HEK293 (cell line): Measurements from ENCODE around the gene IRS2.

Experiments used
- CTCF ChIA-PET: fragments of 350-600 bp; formaldehyde crosslinking; extraction: SDS; loops from one replicate; lab custom pipeline; 2021; ENCODE audit warnings: antibody characterized with exemption; lab: Yijun Ruan, JAX
- POLR2A ChIA-PET: fragments of 300-600 bp; formaldehyde crosslinking; extraction: SDS; loops from one replicate; lab custom pipeline; 2020; ENCODE audit warnings: antibody characterized with exemption, inconsistent platforms; lab: Yijun Ruan, JAX
- H3K27ac ChIP-seq: fragments of 200-500 bp; sonication (Bioruptor generic); 2 replicates; pipeline ENCODE4 v1.5.1; 2014; ENCODE audit warnings: low read depth, low read length, control low read depth, inconsistent platforms; ENCODE audit errors: extremely low read depth
- H3K36me3 ChIP-seq, 2 experiments: fragments of 200-500 bp in 1 of 2; sonication (Bioruptor generic) in 1 of 2; 1 replicate in 1 of 2; 2 replicates in 1 of 2; pipeline ENCODE4 v1.5.1; 2014 to 2017; ENCODE audit warnings: inconsistent platforms in 2 of 2, low read length in 2 of 2; ENCODE audit not compliant: control insufficient read depth in 2 of 2, insufficient read depth in 1 of 2
- H3K4me1 ChIP-seq: fragments of 200-500 bp; sonication (Bioruptor generic); 2 replicates; pipeline ENCODE4 v1.5.1; 2014; ENCODE audit warnings: mild to moderate bottlenecking, low read length, inconsistent platforms; ENCODE audit not compliant: control insufficient read depth, insufficient read depth
- H3K4me3 ChIP-seq: 2 replicates; pipeline ENCODE4 v1.5.1; 2011; ENCODE audit warnings: low read depth, mild to moderate bottlenecking, control low read depth, low read length, moderate library complexity
- H3K9me3 ChIP-seq: fragments of 200-500 bp; sonication (Bioruptor generic); 2 replicates; pipeline ENCODE4 v1.5.1; 2014; ENCODE audit warnings: low read depth, low read length, inconsistent platforms; ENCODE audit not compliant: control insufficient read depth, insufficient read depth
- GLIS1 ChIP-seq: fragments of 450-650 bp; formaldehyde crosslinking; IDR thresholded peaks from 2 replicates; pipeline ENCODE4 v1.5.1; 2016; ENCODE audit warnings: missing biosample characterization, missing genetic modification characterization
- KLF10 ChIP-seq: fragments of 450-650 bp; IDR thresholded peaks from 2 replicates; pipeline ENCODE4 v1.5.1; 2018; ENCODE audit warnings: missing biosample characterization, mild to moderate bottlenecking, missing genetic modification characterization
- PRDM1 ChIP-seq: fragments of 450-650 bp; formaldehyde crosslinking; IDR thresholded peaks from 2 replicates; pipeline ENCODE4; 2016; ENCODE audit warnings: missing biosample characterization, missing genetic modification characterization
- REPIN1 ChIP-seq: fragments of 450-650 bp; formaldehyde crosslinking; IDR thresholded peaks from 2 replicates; pipeline ENCODE4 v1.5.1; 2017; ENCODE audit warnings: missing biosample characterization, missing genetic modification characterization, low read depth
- YY1 ChIP-seq: fragments of 450-650 bp; formaldehyde crosslinking; IDR thresholded peaks from 2 replicates; pipeline ENCODE4 v1.5.1; 2018; ENCODE audit warnings: missing biosample characterization, missing genetic modification characterization
- ZBTB7A ChIP-seq: fragments of 450-650 bp; formaldehyde crosslinking; IDR thresholded peaks from 2 replicates; pipeline ENCODE4 v1.5.1; 2016; ENCODE audit warnings: low read depth, missing biosample characterization, missing genetic modification characterization
- ZNF37A ChIP-seq: fragments of 450-650 bp; IDR thresholded peaks from 2 replicates; pipeline ENCODE4 v1.5.1; 2018; ENCODE audit warnings: missing biosample characterization, missing genetic modification characterization
- ZNF521 ChIP-seq: fragments of 450-650 bp; formaldehyde crosslinking; IDR thresholded peaks from 2 replicates; pipeline ENCODE4 v1.5.1; 2017; ENCODE audit warnings: missing biosample characterization, mild to moderate bottlenecking, missing genetic modification characterization
- ZNF529 ChIP-seq: fragments of 450-650 bp; formaldehyde crosslinking; IDR thresholded peaks from 2 replicates; pipeline ENCODE4 v1.5.1; 2017; ENCODE audit warnings: missing genetic modification characterization, missing biosample characterization; ENCODE audit not compliant: insufficient replicate concordance
- ZNF624 ChIP-seq: fragments of 450-650 bp; formaldehyde crosslinking; IDR thresholded peaks from 2 replicates; pipeline ENCODE4 v1.5.1; 2017; ENCODE audit warnings: missing biosample characterization, missing genetic modification characterization
- ZNF629 ChIP-seq: fragments of 450-650 bp; formaldehyde crosslinking; IDR thresholded peaks from 2 replicates; pipeline ENCODE4 v1.5.1; 2017; ENCODE audit warnings: missing biosample characterization, missing genetic modification characterization
- ZNF747 ChIP-seq: fragments of 450-650 bp; formaldehyde crosslinking; IDR thresholded peaks from 2 replicates; pipeline ENCODE4 v1.5.1; 2016; ENCODE audit warnings: missing biosample characterization, missing genetic modification characterization
- TF ChIP-seq, protein P1 (sequence below): fragments of 450-650 bp; formaldehyde crosslinking; optimal IDR thresholded peaks from 2 replicates; pipeline ENCODE3; 2016; ENCODE audit warnings: missing biosample characterization, mild to moderate bottlenecking, missing genetic modification characterization
- TF ChIP-seq, protein P2 (sequence below): fragments of 450-650 bp; formaldehyde crosslinking; IDR thresholded peaks from 2 replicates; pipeline ENCODE4 v1.5.1; 2016; ENCODE audit warnings: missing biosample characterization, missing genetic modification characterization
- TF ChIP-seq, protein P3 (sequence below): fragments of 450-650 bp; formaldehyde crosslinking; IDR thresholded peaks from 2 replicates; pipeline ENCODE4 v1.5.1; 2016; ENCODE audit warnings: missing biosample characterization, missing genetic modification characterization, low read depth
- TF ChIP-seq, protein P4 (sequence below): fragments of 450-650 bp; formaldehyde crosslinking; IDR thresholded peaks from 2 replicates; pipeline ENCODE4; 2016; ENCODE audit warnings: missing biosample characterization, missing genetic modification characterization
- TF ChIP-seq, protein P5 (sequence below): fragments of 450-650 bp; formaldehyde crosslinking; IDR thresholded peaks from 2 replicates; pipeline ENCODE4 v1.5.1; 2016; ENCODE audit warnings: missing biosample characterization, missing genetic modification characterization
- TF ChIP-seq, protein P6 (sequence below): fragments of 450-650 bp; formaldehyde crosslinking; IDR thresholded peaks from 2 replicates; pipeline ENCODE4 v1.5.1; 2016; ENCODE audit warnings: missing biosample characterization, missing genetic modification characterization
- TF ChIP-seq, protein P7 (sequence below): fragments of 450-650 bp; formaldehyde crosslinking; IDR thresholded peaks from 2 replicates; pipeline ENCODE4 v1.5.1; 2016; ENCODE audit warnings: missing biosample characterization, missing genetic modification characterization

IRS2 gene

DNA sequence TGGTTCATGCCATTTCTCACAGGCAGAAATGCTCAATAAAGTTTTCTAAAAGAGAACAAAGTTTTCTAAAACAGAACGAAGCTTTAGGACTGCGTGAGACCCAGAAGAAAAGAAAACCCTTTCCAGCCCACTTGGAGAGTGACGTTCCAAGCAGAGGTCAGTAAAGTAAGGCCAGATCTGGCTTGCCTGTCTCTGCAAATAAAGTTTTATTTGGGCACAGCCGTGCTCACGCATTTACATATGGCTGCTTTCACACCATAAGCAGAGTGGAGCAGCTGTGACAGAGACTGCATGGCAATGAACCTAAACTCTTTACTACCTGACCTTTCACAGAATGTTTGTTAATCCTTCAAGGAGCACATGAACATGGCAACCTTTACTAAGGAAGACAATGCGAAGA lies 23.6 kb downstream of the IRS2 start (continued):
- TF ChIP-seq, protein P1, sequence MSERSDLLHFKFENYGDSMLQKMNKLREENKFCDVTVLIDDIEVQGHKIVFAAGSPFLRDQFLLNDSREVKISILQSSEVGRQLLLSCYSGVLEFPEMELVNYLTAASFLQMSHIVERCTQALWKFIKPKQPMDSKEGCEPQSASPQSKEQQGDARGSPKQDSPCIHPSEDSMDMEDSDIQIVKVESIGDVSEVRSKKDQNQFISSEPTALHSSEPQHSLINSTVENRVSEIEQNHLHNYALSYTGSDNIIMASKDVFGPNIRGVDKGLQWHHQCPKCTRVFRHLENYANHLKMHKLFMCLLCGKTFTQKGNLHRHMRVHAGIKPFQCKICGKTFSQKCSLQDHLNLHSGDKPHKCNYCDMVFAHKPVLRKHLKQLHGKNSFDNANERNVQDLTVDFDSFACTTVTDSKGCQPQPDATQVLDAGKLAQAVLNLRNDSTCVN (tag by site-specific recombination): no peak
- TF ChIP-seq YY1 (tag by site-specific recombination): no peak
- TF ChIP-seq, all 188 proteins: peak for 0

DNA sequence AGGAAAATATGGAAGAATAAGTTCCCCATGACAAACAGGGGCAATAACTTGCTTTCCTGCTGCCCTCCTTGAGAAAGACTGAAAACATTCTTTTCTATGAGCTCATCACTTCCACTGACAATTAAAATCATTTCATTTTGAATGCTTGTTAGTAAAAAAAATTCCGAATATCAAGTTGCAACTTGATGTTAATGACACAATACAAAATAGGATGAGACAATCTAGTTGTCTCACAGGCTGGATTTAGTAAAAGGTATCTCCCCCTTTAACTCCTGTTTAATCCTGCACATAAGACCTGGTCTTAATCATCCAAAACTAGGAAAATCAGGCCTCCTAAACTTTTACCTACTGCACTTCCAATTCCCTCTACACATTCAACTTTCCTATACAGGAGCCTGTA lies 24.7 kb downstream of the IRS2 start:
- TF ChIP-seq, protein P2, sequence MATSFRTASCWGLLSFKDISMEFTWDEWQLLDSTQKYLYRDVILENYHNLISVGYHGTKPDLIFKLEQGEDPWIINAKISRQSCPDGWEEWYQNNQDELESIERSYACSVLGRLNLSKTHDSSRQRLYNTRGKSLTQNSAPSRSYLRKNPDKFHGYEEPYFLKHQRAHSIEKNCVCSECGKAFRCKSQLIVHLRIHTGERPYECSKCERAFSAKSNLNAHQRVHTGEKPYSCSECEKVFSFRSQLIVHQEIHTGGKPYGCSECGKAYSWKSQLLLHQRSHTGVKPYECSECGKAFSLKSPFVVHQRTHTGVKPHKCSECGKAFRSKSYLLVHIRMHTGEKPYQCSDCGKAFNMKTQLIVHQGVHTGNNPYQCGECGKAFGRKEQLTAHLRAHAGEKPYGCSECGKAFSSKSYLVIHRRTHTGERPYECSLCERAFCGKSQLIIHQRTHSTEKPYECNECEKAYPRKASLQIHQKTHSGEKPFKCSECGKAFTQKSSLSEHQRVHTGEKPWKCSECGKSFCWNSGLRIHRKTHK: no peak
- no peak for TF ChIP-seq ZNF37A (tag by site-specific recombination)
- no peak for TF ChIP-seq ZNF747
- TF ChIP-seq REPIN1 (tag by site-specific recombination): no peak
- peak; percentile 60 for TF ChIP-seq ZNF629 (tag by site-specific recombination)
- TF ChIP-seq, protein P3, sequence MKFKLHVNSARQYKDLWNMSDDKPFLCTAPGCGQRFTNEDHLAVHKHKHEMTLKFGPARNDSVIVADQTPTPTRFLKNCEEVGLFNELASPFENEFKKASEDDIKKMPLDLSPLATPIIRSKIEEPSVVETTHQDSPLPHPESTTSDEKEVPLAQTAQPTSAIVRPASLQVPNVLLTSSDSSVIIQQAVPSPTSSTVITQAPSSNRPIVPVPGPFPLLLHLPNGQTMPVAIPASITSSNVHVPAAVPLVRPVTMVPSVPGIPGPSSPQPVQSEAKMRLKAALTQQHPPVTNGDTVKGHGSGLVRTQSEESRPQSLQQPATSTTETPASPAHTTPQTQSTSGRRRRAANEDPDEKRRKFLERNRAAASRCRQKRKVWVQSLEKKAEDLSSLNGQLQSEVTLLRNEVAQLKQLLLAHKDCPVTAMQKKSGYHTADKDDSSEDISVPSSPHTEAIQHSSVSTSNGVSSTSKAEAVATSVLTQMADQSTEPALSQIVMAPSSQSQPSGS (tag by site-specific recombination): peak; percentile 54
- TF ChIP-seq, protein P4, sequence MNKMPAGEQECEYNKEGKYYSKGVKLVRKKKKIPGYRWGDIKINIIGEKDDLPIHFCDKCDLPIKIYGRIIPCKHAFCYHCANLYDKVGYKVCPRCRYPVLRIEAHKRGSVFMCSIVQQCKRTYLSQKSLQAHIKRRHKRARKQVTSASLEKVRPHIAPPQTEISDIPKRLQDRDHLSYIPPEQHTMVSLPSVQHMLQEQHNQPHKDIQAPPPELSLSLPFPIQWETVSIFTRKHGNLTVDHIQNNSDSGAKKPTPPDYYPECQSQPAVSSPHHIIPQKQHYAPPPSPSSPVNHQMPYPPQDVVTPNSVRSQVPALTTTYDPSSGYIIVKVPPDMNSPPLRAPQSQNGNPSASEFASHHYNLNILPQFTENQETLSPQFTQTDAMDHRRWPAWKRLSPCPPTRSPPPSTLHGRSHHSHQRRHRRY (tag by site-specific recombination): no peak
- no peak for TF ChIP-seq ZNF521 (tag by site-specific recombination)
- TF ChIP-seq PRDM1 (tag by site-specific recombination): 0 out of 2 replicates have a peak, but pooled peaks have one; percentile 26
- no peak for TF ChIP-seq GLIS1 (tag by site-specific recombination)
- TF ChIP-seq, protein P5, sequence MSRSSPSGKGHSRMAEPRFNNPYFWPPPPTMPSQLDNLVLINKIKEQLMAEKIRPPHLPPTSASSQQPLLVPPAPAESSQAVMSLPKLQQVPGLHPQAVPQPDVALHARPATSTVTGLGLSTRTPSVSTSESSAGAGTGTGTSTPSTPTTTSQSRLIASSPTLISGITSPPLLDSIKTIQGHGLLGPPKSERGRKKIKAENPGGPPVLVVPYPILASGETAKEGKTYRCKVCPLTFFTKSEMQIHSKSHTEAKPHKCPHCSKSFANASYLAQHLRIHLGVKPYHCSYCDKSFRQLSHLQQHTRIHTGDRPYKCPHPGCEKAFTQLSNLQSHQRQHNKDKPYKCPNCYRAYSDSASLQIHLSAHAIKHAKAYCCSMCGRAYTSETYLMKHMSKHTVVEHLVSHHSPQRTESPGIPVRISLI (tag by site-specific recombination): 0 out of 2 replicates have a peak, but pooled peaks have one; percentile 72
- no peak for TF ChIP-seq ZNF624 (tag by site-specific recombination)
- TF ChIP-seq KLF10 (tag by site-specific recombination): no peak
- Histone ChIP-seq H3K4me1 (peaks cover 5% of the 10 kb centered on the region; the same call in 1 of the 2 replicates), H3K27ac (no peak overlapping the region), H3K36me3 (peaks cover 0 to 14% of the 10 kb centered on the region in 2 experiments; a peak in 1 of 3 replicates), H3K9me3 (no peaks in the 10 kb centered on the region), H3K4me3 (no peak overlapping the region)
- POLR2A ChIA-PET: interaction anchor here (0.7 kb wide), 1 partner anchor 613 kb away, joined by 5 read pairs; no protein-coding TSS in a partner anchor
- CTCF ChIA-PET: interaction anchor here (0.6 to 1.1 kb wide), 2 partner anchors 349 to 734 kb away, joined by 3 to 5 read pairs; no protein-coding TSS in a partner anchor

DNA sequence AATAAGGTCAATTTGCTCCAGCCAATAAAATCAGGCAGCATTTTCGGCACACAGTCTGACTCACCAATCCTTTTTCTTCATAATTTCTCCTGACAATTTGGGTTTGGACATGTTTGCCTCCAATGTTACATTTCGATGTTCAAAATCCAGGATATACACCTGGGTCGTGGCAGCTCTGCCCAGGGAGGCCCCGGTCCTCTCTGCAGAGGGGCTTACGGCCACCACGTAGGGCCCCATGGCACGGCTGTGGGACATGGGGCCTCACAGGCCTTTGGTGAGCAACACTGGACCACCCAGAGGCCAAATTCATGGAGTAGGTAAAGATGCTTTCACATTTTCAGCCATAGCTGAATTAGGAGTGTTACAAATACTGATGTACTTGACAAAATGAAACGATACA lies 25.4 kb downstream of the IRS2 start:
- H3K27ac ChIP-seq: no peak overlapping the region
- CTCF ChIA-PET: interaction anchor here (1.1 kb wide), 1 partner anchor 349 kb away, joined by 3 read pairs; no protein-coding TSS in a partner anchor
- TF ChIP-seq GLIS1 (tag by site-specific recombination) (no peak), ZNF529 (no peak), ZBTB7A (no peak)
- TF ChIP-seq, protein P6, sequence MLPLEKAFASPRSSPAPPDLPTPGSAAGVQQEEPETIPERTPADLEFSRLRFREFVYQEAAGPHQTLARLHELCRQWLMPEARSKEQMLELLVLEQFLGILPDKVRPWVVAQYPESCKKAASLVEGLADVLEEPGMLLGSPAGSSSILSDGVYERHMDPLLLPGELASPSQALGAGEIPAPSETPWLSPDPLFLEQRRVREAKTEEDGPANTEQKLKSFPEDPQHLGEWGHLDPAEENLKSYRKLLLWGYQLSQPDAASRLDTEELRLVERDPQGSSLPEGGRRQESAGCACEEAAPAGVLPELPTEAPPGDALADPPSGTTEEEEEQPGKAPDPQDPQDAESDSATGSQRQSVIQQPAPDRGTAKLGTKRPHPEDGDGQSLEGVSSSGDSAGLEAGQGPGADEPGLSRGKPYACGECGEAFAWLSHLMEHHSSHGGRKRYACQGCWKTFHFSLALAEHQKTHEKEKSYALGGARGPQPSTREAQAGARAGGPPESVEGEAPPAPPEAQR (tag by site-specific recombination): no peak
- TF ChIP-seq, protein P7, sequence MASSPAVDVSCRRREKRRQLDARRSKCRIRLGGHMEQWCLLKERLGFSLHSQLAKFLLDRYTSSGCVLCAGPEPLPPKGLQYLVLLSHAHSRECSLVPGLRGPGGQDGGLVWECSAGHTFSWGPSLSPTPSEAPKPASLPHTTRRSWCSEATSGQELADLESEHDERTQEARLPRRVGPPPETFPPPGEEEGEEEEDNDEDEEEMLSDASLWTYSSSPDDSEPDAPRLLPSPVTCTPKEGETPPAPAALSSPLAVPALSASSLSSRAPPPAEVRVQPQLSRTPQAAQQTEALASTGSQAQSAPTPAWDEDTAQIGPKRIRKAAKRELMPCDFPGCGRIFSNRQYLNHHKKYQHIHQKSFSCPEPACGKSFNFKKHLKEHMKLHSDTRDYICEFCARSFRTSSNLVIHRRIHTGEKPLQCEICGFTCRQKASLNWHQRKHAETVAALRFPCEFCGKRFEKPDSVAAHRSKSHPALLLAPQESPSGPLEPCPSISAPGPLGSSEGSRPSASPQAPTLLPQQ (tag by site-specific recombination): no peak
- TF ChIP-seq, protein P3 (tag by site-specific recombination): no peak

More for the DNA sequence above, 25.4 kb downstream of the IRS2 start:
- POLR2A ChIA-PET: no interaction called here
- no peak overlapping the region for H3K4me3 ChIP-seq
- peaks cover 0 to 21% of the 10 kb centered on the region in 2 experiments; a peak in 1 of 3 replicates for H3K36me3 ChIP-seq
- H3K4me1 ChIP-seq: peaks cover 5% of the 10 kb centered on the region; the same call in 1 of the 2 replicates
- no peaks in the 10 kb centered on the region for H3K9me3 ChIP-seq
